GM19351 (cell line): ENCODE data around the gene AGPAT1.
"Not testable (repeated sequence)": the region's sequence is repeated elsewhere in the genome, so short reads cannot be mapped to it uniquely, and the experiment has no call there.

Experiments used
- ATAC-seq: cut with Tn5 transposase; IDR thresholded peaks from one replicate; pipeline ENCODE4 v1.9.1; 2021; ENCODE audit warnings: mild to moderate bottlenecking, moderate library complexity; ENCODE audit not compliant: unreplicated experiment

Gene AGPAT1

DNA sequence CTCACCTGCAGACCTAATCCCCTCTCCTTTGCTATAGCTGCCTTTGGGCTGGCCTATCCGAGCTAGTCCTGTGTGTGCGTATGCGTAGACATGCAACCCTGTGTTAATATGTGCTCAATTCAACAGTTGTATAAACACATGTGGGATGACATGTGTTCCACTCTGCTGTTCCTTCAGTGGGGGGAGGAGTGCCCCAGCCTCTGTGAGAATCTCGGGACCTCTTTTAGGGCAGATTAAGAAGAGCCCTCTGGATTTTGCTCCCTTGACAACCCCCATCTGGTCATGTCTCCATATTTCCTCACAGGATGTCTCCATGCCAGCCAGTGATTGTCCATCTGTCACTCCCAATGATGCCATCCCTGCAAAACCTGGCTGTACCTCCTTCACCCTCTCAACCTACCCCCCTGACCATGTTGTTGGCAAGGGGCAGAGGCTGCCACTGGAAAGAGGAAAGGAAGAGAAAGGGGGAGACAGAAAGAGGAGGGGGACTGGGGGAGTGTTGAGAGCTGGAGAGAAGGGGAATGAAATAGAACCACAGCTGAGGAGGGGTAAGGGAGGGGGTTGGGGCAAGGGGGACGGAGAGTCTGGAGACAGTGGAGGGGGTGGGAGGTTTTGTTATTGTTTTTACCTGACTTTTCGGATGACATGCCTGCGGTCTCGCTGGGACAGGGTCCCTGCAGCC, 24.6 kb downstream of the AGPAT1 start:
- ATAC-seq, result no peak

- ATAC-seq, result no peak
Measured at GRCh38 chr6:32149932-32150870, 25.7 kb downstream of the AGPAT1 start.

GRCh38 chr6:32149092-32149755, 26.7 kb downstream of the AGPAT1 start:
- no peak for ATAC-seq

DNA sequence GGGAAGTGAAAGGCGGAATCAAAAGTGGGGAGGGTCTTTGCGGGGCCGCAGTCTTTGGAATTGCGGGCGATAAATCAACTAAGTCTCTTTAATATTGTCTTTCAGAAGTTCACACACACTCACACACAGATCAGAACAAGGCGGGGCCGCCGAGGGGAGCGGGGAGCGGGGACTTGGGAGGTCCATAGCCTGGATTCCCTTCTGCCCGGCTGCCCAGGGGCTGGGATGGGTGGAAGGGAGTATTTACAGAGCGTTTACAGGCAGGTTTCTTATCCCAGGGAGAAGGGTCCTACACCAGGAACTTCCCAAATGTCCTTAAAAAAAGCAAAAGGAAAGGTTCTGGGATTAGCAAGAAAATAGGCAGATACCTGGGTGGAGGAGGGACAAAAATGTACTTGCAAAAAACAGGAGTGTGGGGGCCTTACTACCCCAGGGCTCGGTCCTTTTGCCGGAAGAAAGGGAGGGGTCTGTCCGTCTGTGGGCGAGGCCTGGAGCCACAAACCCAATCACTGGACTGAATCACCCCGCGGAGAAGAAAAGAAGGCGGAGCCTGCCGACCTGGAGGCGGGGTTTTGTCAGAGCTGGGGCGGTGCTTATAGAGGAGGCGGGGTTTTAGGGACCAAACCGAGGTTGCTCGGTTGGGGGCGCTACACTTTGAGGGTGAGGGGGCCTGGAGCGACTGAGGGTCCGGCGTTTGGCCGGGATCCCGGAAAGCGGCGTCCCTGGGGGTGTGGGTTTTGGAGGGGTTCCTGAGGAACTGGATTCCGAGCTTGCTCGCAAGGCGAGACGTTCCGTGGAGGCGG, 27.4 kb downstream of the AGPAT1 start:
- no peak for ATAC-seq

GRCh38 chr6:32147401-32148132, 28.3 kb downstream of the AGPAT1 start:
- ATAC-seq, result no peak

- no peak for ATAC-seq
Measured at GRCh38 chr6:32146687-32147086, 29.2 kb downstream of the AGPAT1 start.

DNA sequence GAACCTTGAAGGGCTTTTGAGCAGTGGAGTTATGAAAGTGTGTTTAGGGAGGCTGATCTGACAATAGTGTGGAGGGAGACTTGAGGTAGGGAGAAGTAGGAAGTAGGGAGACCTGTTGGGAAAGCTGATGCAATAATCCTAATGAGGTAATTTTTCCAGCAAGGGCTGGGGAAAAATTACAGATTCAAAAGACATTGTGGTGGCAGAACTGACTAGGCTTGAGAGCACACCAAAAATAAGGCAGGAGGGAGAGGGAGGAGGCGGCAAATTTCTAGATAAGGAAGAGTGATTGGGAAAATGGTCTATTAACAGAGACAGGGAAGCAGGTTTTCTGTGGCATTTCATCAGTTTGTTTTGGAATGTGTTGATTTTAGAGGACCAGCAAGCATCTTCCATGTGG, 29.6 kb downstream of the AGPAT1 start:
- no peak for ATAC-seq

DNA sequence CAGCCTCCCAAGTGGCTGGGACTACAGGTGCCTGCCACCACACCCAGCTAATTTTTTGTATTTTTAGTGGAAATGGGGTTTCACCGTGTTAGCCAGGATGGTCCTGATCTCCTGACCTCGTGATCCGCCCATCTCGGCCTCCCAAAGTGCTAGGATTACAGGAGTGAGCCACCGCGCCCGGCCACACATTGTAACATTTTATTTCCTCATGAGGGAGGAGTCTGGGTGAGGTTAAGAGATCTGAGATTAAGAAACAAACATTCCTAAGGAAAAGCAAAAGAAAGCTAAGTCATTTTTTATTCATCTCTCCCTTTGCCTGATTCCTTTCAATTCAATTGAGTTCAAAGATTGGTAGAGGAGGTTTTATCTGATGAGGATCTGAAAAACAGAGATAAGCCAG, 31.6 kb downstream of the AGPAT1 start:
- not testable (repeated sequence) for ATAC-seq

DNA sequence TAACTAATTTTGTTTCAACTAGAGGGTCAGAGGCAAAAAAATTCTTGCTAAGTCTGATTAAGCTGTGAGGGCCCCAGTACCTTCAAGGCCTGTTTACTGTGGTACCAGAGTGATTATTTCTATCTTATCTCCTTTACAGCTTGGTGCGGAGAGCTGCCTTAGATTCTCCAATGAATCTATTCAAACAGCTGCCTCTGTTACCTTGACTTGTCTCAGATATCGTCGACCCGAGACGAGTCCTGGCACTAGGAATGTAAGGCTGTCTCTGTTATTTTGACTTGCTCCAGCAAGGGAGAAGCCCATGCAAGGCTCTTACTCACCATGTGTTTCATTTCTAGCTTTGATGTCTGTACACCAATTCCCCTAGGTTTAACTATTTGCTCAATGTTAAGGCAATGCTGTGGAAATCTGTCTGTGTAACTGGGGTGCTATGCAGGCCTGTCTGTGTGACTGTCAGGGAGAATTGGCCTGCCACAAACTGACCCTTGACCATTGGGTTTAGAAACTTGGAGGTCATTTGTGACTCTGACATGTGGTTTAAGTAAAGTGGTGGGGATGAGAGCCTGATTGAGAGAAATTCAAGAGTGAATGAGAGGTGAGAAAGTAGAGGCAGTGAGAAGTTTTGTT, 35.4 kb downstream of the AGPAT1 start:
- no peak for ATAC-seq

- ATAC-seq, result no peak
Measured at GRCh38 chr6:32139590-32139989, 36.3 kb downstream of the AGPAT1 start.

GRCh38 chr6:32137454-32137853, 38.4 kb downstream of the AGPAT1 start:
- ATAC-seq, result no peak

DNA sequence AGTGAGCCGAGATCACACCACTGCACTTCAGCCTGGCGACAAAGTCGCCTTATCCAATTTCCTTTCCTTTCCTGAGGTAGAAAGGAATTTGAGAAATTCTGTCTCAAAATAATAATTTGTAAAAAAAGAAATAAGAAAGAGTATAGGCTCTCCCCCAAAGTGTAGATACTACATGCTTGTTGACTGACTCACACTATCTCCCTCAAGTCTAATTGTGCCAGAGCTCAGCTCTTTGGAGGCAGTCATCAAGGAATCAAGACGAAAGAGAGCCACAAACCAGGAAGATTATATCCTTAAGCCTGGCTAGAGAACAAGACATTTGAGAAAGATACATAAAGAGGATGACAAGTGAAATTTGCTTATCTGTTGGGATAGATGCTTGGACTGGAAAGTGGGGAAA, 42.1 kb downstream of the AGPAT1 start:
- ATAC-seq, result no peak

DNA sequence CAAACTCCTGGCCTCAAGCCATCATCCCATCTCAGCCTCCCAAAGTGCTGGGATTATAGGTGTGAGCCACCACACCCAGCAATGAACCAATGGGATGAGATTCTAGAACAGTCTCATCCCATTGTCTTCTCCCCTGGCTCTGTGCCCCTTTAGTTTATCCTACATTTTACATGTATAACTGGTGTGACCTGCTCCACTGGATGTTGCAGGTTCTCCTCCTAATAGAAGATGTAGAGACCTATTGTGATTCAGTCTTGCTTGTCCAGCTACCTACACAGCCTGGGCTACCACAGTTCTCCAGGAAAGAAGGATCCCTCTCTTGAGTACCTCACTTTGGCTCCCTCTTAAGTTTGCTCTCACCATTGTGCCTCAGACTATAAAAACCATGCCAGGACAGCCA, 43.8 kb downstream of the AGPAT1 start:
- no peak for ATAC-seq

GRCh38 chr6:32131439-32131948, 44.4 kb downstream of the AGPAT1 start:
- ATAC-seq, result no peak

DNA sequence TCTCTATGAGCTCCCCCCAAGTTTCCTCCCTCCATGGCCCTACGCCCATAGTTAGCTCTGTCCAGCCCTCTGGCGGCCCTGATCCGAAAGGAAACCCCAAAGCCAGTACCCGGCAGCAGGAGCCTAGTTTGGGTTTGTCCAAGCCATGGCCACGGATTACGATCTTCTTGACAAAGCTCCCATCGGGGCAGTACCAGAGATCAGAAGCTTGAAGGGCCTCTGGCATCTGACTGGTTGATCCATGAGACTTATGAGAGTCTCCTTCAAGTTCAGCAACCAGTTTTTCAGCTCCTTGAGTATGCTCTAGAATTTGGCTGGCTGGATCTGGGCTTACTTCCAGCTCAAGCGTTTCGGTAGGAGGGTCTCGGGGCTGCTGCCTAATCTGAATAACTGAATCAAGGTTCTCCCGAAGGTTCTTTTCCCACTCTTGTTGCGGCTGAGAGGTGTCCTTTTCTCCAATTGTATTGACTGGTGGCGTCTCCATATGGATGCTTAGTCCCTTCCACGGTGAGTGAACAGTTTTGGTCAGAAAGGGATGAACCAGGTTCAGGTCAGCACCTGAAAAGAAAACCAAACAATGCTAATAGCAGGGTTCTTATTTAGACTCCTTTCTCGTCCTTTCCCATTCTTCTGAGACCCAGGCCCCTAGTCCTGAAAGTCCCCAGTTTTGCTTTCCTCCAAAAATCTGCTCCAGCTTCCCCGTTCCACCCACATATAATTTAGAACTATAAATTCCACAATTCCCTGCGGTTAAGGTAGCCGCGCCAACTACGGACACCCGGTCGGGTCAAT, 46.4 kb downstream of the AGPAT1 start:
- ATAC-seq, result no peak

DNA sequence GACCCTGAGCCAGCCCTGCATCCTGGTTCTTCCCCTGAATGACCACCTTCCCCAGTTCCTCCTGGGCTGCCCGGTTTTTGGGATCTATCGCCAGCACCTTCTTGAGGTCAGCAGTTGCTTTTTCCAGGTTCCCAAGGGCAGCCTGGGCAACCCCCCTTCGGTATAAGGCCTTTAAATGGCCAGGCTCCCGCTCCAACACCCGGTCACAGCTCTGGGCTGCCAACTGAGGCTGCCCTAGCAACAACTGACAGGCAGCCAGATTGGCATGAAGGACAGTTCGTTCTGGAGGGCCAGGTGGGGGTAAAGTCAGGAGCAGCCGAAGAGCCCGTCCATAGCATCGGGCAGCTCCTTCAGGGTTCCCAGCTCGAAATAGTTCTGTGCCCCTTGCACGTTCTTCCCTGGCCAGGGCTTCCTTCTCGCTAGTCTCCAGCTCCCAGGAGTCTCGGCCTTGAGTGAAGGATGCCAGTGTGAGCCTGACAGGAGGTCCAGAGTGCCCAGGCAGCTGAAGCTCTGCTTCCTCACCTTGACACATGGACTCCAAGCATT, 47.1 kb downstream of the AGPAT1 start:
- no peak for ATAC-seq

DNA sequence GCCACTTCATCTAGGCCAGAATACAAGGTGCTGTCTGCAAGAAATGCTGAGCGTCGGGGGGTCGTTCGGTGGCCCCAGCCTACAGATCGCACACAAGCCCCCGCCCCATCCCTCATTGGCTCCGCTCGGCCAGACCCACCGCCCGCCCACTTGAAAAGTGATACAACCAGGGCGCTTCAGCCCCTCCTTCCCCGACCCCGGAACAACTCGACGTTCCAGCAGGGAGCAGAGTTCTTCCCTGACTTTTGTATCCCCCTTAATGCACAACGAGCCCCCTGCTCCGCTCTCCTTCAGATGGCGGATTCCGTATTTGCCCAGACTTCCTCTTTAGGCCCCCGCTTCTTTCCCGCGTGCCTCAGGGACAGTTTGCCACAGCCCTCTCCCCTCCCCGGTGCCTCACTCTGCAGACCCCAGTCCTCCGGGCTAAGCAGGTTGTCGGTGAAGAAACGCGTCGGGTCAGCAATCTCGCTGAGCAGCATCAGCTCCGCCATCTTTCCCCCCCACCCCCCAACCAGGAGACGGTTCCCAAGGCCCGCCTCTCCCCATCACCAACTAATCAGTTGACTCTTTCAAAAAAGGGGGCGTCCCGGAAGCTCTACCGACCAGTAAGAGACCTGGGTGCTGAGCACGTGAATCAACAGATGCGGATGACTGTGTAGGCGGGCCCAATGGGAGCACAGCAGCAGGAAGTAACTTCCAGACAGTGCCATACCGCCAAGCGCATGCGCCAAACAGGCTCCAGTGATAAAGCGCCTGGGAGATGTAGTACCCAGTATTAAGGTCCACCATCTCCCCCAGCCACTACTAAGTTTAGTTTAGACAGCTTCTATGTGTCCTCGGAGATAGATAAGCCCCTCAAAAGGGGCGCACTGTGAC, 47.9 kb downstream of the AGPAT1 start, which contains the start of gene ATF6B:
TSS of gene ATF6B (minus strand) at position 530 of the 876 bp plus-strand sequence. CDS start at position 491, 39 bp downstream.
- peak; percentile 89 for ATAC-seq
